ENCODE data around the gene CDC42SE1. TPM values are rescaled to one million over a fixed set of nuclear protein-coding genes. Genes with fewer than 3 reads are reported as not detected.

Gene CDC42SE1
- total and polyA plus RNA-seq, 9 of the 15 experiments (the other 6 are each of a cell fraction or from before 2014, with no cell fraction given), result 78.1 to 189 (median 114) TPM

DNA sequence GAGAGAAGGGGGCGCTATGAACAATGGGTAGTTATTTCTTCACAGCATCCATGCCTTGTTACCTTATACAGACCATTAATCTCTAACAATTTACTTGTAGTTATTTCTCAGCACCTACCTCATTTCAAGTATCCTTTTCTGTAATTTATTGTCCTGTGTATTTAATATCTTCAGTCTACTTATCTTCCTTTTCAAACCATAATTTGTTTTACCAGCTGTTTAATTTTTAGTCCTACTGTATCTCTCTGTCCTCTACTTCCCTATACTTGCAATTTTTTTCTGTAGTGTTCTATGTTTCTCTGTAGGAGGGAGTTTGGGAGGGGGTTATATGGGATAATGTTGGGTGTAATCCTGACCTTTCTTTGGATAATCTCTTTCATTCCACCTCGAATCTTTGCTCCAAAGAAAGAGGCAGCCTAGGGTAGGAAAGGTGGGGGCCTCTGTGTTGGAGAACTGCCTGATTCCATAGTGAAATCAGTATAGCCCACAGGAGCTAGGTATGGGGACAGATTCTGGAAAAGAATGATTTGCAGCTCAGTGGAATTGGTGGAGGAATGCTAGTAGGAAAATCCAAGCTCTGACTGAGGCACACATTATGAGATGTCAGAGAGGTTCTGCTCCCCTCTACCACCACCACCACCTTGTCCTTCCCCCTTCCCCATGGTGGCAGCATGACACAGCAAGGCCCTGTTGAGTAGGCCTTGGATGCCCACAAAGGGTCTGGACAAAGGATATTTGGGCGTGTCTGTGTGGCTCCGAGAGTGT, 1.4 kb upstream of the CDC42SE1 start (continued):
- peak in 1 of 2 experiments; percentile 10; a peak in 1 of 4 replicates for TF ChIP-seq RAD21 (CRISPR knock-in tag; conservative IDR thresholded peaks at IDR 0.05 in 1 of 2, IDR thresholded peaks at IDR 0.05 in 1 of 2)
- TF ChIP-seq ZNF444 (CRISPR knock-in tag; IDR thresholded peaks at IDR 0.05), result no peak
- TF ChIP-seq HEY1 (CRISPR knock-in tag; IDR thresholded peaks at IDR 0.05; ENCODE audit: borderline replicate concordance), result no peak
- TF ChIP-seq, protein P1, sequence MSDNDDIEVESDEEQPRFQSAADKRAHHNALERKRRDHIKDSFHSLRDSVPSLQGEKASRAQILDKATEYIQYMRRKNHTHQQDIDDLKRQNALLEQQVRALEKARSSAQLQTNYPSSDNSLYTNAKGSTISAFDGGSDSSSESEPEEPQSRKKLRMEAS (CRISPR knock-in tag; IDR thresholded peaks at IDR 0.05), result no peak
- no peak for TF ChIP-seq ZBTB1 (CRISPR knock-in tag; IDR thresholded peaks at IDR 0.05; ENCODE audit: borderline replicate concordance, low read depth)
- peak; percentile 64 for TF ChIP-seq EHMT2 (IDR thresholded peaks at IDR 0.05)
- TF ChIP-seq ZSCAN29 (IDR thresholded peaks at IDR 0.05), result no peak
- TF ChIP-seq RB1 (IDR thresholded peaks at IDR 0.05; ENCODE audit: low read depth), result no peak
- TF ChIP-seq COPS2 (conservative IDR thresholded peaks at IDR 0.05), result no peak
- TF ChIP-seq RERE (CRISPR knock-in tag; IDR thresholded peaks at IDR 0.05; ENCODE audit: borderline replicate concordance), result no peak
- TF ChIP-seq YY1 (IDR thresholded peaks at IDR 0.05; ENCODE audit: borderline replicate concordance in 1 of 3, control insufficient read depth in 1 of 3, extremely low read depth in 1 of 3, insufficient read depth in 3 of 3, insufficient read length in 1 of 3, insufficient replicate concordance in 2 of 3, low read depth in 1 of 3, low read length in 2 of 3), result peak in 1 of 3 experiments; percentile 32
- no peak for TF ChIP-seq LEF1 (IDR thresholded peaks at IDR 0.05)
- TF ChIP-seq CREB5 (CRISPR knock-in tag; IDR thresholded peaks at IDR 0.05), result no peak
- TF ChIP-seq POLR2AphosphoS2 (IDR thresholded peaks at IDR 0.05; ENCODE audit: low read length), result no peak
- TF ChIP-seq KLF10 (CRISPR knock-in tag; IDR thresholded peaks at IDR 0.05), result no peak
- TF ChIP-seq RCOR1 (IDR thresholded peaks at IDR 0.05; ENCODE audit: borderline replicate concordance in 1 of 2, low read depth in 2 of 2, low read length in 2 of 2), result no peak
- no peak for TF ChIP-seq TFE3 (CRISPR knock-in tag; IDR thresholded peaks at IDR 0.05)
- TF ChIP-seq TAF7 (tag; IDR thresholded peaks at IDR 0.05), result no peak
- TF ChIP-seq SNRNP70 (optimal IDR thresholded peaks at IDR 0.05; ENCODE audit: low read depth, low read length), result no peak

Measured in K562 (cell line).